Colonic mucosa (tissue), 4 donors: ENCODE data around the gene COL13A1. TPM values are rescaled to one million over a fixed set of nuclear protein-coding genes. Genes with fewer than 3 reads are reported as not detected.

Experiments used
- DNase-seq: peaks from one replicate; pipeline ENCODE4 v3.0.0-alpha.2; 2020
- H3K27ac ChIP-seq: fragments of 200-600 bp; one replicate; pipeline ENCODE4 v1.8.0; 2021
- H3K27me3 ChIP-seq: fragments of 200-600 bp; one replicate; pipeline ENCODE4 v1.8.0; 2021
- H3K36me3 ChIP-seq: fragments of 200-600 bp; one replicate; pipeline ENCODE4 v1.8.0; 2021
- H3K4me1 ChIP-seq: fragments of 200-600 bp; one replicate; pipeline ENCODE4 v1.8.0; 2021; ENCODE audit warnings: mild to moderate bottlenecking
- H3K4me3 ChIP-seq: fragments of 200-600 bp; one replicate; pipeline ENCODE4 v1.8.0; 2021
- H3K9ac ChIP-seq, 2 donors: one replicate each; pipeline ENCODE4 v1.7.0; 2013; ENCODE audit warnings: control low read depth in 2 of 2, low read depth in 2 of 2, low read length in 2 of 2
- H3K9me3 ChIP-seq: fragments of 200-600 bp; one replicate; pipeline ENCODE4 v1.8.0; 2021
- intact Hi-C: fragments of 100-400 bp; cut with DNase I; formaldehyde crosslinking; loops from one replicate; pipeline ENCODE4 v1.14.1; 2022
- total RNA-seq, 2 donors: library from RNA; stranded (reverse); fragmentation: NEBNext Ultra II Directional in 1 of 2; extraction: Animal tissue kit (Norgen Biotek cat#: 25700) in 1 of 2; gene quantifications; one replicate each; pipeline ENCODE4 v1.2.1, GENCODE V29; 2021
- TF ChIP-seq, protein P1 (sequence below): fragments of 200-600 bp; IDR thresholded peaks from one replicate; pipeline ENCODE4 v1.8.0; 2022; ENCODE audit warnings: antibody characterized with exemption, mild to moderate bottlenecking
- donor health status: healthy.
- donor health status: DM: no; HTN: no; CAD: no.
- donor health status: DM: no; HTN: no; CAD: no.

Gene COL13A1
- total RNA-seq, 2 donors from 2014 or later: 1.0 to 1.1 TPM

DNA sequence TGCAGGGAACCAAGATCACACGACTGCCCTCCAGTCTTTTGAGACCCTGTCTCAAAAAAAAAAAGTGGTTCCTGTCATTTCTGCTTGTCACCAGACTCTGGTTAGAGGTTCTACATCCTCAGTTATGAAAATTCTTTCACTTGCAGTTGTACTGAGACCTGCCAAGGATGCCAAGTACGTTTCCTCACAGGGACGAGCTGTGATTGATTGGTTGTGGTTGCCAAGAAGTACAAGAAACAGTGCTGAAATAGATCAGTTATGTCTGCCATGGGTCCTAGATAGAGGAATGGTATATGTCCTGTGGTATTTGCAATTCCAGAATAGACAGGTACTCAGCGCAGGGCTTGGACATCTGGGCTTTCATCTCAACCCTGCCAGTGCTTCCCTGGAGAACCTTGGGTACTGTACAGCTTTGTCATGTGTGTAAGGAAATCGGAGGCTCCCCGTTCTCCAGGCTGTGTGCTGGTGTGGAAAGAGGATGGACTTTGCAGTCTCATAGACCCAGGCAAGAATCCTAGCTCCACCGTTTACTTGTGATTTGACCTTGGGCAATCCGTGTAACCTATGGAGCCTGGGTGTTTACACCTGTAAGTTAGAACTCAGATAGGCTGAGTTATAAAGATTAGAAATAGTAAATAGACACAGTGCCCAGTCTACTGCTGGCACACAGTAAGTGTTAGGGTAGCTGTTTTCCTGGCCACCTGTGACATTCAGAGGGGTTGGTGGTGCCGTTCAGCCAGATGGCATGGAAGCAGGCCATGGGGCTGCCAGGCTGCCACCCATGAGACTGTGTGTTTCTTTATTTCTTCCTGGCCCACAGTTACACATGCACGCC, 53.0 kb downstream of the COL13A1 start:
- intact Hi-C loops: no loop called here
- TF ChIP-seq, protein P1, sequence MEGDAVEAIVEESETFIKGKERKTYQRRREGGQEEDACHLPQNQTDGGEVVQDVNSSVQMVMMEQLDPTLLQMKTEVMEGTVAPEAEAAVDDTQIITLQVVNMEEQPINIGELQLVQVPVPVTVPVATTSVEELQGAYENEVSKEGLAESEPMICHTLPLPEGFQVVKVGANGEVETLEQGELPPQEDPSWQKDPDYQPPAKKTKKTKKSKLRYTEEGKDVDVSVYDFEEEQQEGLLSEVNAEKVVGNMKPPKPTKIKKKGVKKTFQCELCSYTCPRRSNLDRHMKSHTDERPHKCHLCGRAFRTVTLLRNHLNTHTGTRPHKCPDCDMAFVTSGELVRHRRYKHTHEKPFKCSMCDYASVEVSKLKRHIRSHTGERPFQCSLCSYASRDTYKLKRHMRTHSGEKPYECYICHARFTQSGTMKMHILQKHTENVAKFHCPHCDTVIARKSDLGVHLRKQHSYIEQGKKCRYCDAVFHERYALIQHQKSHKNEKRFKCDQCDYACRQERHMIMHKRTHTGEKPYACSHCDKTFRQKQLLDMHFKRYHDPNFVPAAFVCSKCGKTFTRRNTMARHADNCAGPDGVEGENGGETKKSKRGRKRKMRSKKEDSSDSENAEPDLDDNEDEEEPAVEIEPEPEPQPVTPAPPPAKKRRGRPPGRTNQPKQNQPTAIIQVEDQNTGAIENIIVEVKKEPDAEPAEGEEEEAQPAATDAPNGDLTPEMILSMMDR: no peak
- Histone ChIP-seq H3K9me3 (no peaks in the 10 kb centered on the region), H3K36me3 (no peaks in the 10 kb centered on the region), H3K27ac (no peak overlapping the region), H3K27me3 (no peaks in the 10 kb centered on the region), H3K9ac (no peak overlapping the region), H3K4me1 (peaks cover 5% of the 10 kb centered on the region), H3K4me3 (no peak overlapping the region)
- no peak for DNase-seq

DNA sequence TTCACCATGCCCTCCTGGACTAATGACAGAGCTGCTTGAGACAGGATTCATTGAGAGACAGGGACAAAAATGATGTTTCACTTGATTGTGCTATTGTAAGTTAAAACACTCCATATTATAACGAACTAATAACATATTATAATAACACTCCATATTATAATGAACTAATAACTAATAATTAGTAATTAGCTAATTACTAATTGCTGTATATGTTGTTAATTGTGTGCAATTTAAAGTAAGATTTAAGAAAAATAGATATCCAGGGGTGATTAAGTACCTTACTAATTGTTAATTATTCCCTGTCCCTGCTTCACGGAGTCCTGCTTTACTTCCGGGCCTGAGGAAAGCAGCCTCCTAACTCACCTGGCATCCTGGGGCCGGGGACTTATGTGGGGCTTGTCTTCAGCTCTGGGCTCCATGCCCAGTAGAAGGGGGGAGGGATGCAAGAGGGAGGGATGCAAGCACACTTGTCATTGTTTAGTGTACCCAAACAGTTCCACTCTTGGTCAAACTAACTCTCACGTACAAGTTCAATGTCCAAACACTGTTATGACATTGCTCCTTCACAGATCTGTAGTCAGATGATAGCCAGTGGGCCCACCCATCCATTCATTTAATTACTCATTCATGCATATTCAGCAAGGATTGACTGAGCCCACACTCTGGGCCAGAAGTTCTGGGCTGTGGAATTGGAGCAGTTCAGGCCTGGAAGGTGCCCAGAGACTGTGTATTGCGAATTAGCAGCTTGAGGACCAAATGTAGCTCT, 53.8 kb downstream of the COL13A1 start:
- intact Hi-C loops: no loop called here
- TF ChIP-seq, protein P1: no peak
- peaks cover 5% of the 10 kb centered on the region for H3K4me1 ChIP-seq
- no peaks in the 10 kb centered on the region for H3K9me3 ChIP-seq
- no peak overlapping the region for H3K4me3 ChIP-seq
- DNase-seq: no peak
- H3K27me3 ChIP-seq: no peaks in the 10 kb centered on the region
- H3K27ac ChIP-seq: no peak overlapping the region
- no peak overlapping the region for H3K9ac ChIP-seq
- H3K36me3 ChIP-seq: no peaks in the 10 kb centered on the region

DNA sequence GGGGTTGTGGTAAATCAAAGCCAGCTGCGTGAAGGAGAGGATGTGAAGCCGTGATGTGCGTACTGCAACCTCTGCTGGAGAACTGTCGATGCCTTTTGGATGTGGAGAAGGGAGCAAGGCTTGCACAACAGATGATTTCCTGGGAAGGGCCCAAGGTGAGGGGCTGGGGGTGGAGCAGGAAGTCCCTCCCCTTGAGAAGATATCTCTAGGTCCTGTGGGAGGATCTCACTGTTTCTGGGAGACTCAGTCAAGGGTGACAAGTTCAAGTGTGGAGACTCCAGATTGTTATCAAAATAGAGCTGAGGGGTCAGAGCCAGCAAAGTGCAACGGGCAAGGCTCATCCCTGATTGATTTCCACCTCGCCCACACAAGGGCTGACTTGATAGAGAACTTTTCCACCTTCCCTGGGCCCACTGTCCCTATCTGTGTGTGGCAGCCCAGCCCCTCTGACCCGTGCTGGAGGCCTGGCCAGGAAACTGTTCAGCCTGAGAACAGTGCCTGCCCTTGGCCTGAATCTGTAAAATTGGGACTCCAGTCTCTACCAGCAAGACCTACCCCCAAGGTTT, 55.0 kb downstream of the COL13A1 start:
- TF ChIP-seq, protein P1: no peak
- no peak for DNase-seq
- no peak overlapping the region for H3K4me3 ChIP-seq
- intact Hi-C loops: no loop called here
- H3K36me3 ChIP-seq: no peaks in the 10 kb centered on the region
- peaks cover 5% of the 10 kb centered on the region for H3K4me1 ChIP-seq
- no peak overlapping the region for H3K9ac ChIP-seq
- H3K27ac ChIP-seq: no peak overlapping the region
- H3K27me3 ChIP-seq: no peaks in the 10 kb centered on the region
- H3K9me3 ChIP-seq: no peaks in the 10 kb centered on the region

DNA sequence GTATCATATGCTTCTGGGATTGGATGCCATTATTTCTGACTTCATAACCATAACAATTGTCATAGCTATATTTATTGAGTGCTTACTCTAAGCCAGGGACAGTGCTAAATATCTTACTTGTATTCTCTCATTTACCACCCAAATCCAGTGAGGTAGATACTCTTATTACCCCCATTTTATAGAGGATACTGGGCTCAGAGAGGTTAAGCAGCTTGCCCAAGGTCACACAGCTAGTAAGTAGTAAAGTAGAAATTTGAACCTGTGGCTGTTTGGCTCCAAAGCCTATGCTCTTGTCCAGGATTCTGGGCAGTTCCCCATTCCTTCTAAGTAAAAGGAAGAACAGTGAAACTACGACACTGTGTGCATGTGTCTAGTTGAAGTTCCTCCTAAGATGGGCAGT, 56.5 kb downstream of the COL13A1 start:
- intact Hi-C loops: no loop called here
- no peak for DNase-seq
- H3K27ac ChIP-seq: no peak overlapping the region
- H3K9ac ChIP-seq: no peak overlapping the region
- no peaks in the 10 kb centered on the region for H3K27me3 ChIP-seq
- peaks cover 5% of the 10 kb centered on the region for H3K4me1 ChIP-seq
- H3K4me3 ChIP-seq: no peak overlapping the region
- TF ChIP-seq, protein P1: no peak
- no peaks in the 10 kb centered on the region for H3K9me3 ChIP-seq
- H3K36me3 ChIP-seq: no peaks in the 10 kb centered on the region

DNA sequence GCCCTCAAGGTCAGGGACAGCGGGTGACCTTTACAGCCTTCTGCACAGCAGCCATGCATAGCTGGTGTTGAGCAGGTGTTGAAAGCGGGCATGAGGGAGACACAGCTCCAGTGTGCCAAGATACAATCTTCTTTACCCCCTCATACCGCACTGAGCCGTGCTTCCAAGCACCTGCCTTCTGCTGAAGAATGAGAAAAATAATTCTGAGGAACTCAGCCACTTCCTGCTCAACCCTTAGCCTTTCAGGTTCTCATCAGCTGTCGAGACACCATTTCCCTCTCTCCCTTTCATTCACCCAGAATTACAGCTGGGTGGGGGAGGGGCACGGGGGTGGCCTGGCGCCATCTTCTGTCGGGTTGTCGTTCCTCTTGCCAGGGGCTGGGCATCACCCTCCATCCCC, 58.6 kb downstream of the COL13A1 start:
- Histone ChIP-seq H3K4me1 (peaks cover 2% of the 10 kb centered on the region), H3K27me3 (no peaks in the 10 kb centered on the region), H3K27ac (no peak overlapping the region), H3K9me3 (no peaks in the 10 kb centered on the region), H3K9ac (no peak overlapping the region), H3K36me3 (no peaks in the 10 kb centered on the region), H3K4me3 (no peak overlapping the region)
- no peak for DNase-seq
- intact Hi-C loops: no loop called here
- TF ChIP-seq, protein P1: no peak
